Measurements from ENCODE around the gene MLLT1. TPM values are rescaled to one million over a fixed set of nuclear protein-coding genes. Genes with fewer than 3 reads are reported as not detected.
A peak's percentile ranks its signal among the peaks of the same experiment; 100 is the strongest.

The MLLT1 gene
- total and polyA plus RNA-seq, 7 donors = 9.9 to 25.5 (median 16.3) TPM

GRCh38 chr19:6213266-6213595, 66.5 kb downstream of the MLLT1 start:
- Histone ChIP-seq H3K9me3 (no peaks in the 10 kb centered on the region), H3K4me3 (no peak overlapping the region), H3K27ac (no peak overlapping the region), H3K27me3 (no peaks in the 10 kb centered on the region), H3K4me1 (peaks cover 0 to 23% (median 20%) of the 10 kb centered on the region in 4 donors), H3K36me3 (peaks cover 0 to 40% (median 14%) of the 10 kb centered on the region in 4 donors)
- no peak for DNase-seq
- WGBS, 2 donors = 92 to 93% methylated on average over 12 of the region's 12 CpGs
- intact Hi-C loops (cut with DNase I) = no loop called here
- no peak for TF ChIP-seq POLR2A (IDR thresholded peaks at IDR 0.05)
- TF ChIP-seq, protein P1, sequence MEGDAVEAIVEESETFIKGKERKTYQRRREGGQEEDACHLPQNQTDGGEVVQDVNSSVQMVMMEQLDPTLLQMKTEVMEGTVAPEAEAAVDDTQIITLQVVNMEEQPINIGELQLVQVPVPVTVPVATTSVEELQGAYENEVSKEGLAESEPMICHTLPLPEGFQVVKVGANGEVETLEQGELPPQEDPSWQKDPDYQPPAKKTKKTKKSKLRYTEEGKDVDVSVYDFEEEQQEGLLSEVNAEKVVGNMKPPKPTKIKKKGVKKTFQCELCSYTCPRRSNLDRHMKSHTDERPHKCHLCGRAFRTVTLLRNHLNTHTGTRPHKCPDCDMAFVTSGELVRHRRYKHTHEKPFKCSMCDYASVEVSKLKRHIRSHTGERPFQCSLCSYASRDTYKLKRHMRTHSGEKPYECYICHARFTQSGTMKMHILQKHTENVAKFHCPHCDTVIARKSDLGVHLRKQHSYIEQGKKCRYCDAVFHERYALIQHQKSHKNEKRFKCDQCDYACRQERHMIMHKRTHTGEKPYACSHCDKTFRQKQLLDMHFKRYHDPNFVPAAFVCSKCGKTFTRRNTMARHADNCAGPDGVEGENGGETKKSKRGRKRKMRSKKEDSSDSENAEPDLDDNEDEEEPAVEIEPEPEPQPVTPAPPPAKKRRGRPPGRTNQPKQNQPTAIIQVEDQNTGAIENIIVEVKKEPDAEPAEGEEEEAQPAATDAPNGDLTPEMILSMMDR (IDR thresholded peaks at IDR 0.05) = no peak
- no peak for TF ChIP-seq POLR2AphosphoS5 (IDR thresholded peaks at IDR 0.05)
- no peak for TF ChIP-seq EP300 (IDR thresholded peaks at IDR 0.05)

DNA sequence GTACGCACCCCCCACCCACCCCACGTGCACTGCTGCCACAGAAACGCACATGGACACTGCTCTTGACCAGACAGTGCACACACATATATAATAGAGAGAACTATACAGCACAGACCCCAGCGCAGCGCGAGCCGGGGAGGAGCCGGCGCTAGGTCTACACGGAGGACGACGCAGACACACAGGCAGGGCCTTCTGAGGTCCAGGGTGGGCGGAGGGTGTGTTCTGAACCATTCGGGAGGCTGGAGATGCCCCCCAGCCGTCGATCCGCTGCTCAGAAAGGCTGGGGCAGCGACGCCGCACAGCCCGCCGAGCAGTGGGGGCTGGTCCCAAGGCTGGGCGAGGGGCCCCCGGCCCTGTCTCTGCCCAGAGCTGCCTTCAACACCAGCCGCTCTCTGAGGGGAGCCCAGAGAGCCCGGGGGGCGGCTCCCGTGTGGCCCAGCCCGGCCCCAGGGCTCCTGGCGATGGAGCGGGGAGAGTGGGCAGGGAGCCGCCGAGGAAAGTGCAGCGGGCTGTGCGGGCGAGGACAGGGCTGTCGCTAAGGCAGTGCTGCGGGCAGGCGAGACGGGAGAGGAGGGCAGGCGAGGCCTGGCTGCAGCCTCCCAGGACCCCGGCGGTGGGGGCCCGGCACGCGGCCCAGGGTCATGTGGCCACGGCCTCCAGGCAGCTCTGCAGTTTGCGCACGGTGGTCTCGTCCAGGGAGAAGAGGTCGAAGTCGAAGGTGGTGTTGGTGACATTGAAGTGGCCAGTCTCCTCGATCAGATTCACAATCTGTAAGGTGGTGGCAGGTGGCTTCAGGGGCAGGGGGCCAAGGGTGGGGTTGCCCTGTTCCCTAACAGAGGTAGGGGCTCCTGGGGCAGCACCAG, 67.1 kb downstream of the MLLT1 start:
- no peak overlapping the region for H3K27ac ChIP-seq
- WGBS, 2 donors = 96 to 97% methylated on average over 53 of the region's 53 CpGs
- H3K4me3 ChIP-seq = no peak overlapping the region
- TF ChIP-seq, protein P1 (IDR thresholded peaks at IDR 0.05) = no peak
- no peak for TF ChIP-seq EP300 (IDR thresholded peaks at IDR 0.05)
- TF ChIP-seq POLR2A (IDR thresholded peaks at IDR 0.05) = no peak
- no peak for TF ChIP-seq POLR2AphosphoS5 (IDR thresholded peaks at IDR 0.05)
- peaks cover 0 to 40% (median 14%) of the 10 kb centered on the region in 4 donors for H3K36me3 ChIP-seq
- H3K9me3 ChIP-seq = no peaks in the 10 kb centered on the region
- peak; percentile 56 for DNase-seq
- peaks cover 0 to 17% (median 14%) of the 10 kb centered on the region in 4 donors for H3K4me1 ChIP-seq
- no peaks in the 10 kb centered on the region for H3K27me3 ChIP-seq
- intact Hi-C loops (cut with DNase I) = no loop called here

DNA sequence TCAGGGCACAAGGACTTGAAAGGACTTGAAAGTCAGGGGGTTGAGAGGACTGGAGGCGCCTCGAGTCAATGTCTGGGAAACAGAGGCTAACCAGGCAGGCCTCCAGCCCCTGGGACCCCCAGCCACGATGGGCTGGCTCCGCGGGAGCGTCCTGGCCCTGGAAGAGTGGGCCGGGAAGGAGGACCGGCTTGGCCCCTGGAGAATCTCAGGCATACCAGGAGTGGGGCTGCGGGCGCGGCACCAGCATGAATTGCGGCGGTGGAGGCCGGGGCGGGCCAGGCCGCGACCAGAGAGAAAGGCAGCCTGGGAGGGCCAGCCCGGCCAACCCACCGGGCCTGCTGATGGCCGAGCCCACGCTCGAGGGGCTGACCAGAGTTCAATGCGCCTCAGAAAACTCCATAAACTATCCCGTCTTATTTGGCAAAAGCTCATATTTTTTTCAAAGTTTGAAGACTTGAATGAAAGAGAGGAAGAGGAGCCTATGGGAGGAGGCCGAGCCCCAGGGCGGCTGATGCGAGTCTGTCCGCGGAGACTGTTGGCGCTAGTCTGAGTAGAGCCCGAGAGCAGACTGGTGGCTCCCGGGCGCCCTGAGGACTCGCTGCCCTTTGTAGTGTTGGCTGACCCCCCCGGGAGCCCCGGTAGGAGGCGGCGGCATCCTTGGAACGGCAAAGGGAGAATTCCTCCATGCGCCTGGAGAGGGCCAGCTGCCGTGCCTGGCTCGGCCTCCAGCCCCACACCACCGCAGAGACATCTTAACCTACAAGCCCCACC, 68.0 kb downstream of the MLLT1 start:
- no peak for TF ChIP-seq POLR2AphosphoS5 (IDR thresholded peaks at IDR 0.05)
- TF ChIP-seq POLR2A (IDR thresholded peaks at IDR 0.05) = no peak
- no peak for TF ChIP-seq EP300 (IDR thresholded peaks at IDR 0.05)
- TF ChIP-seq, protein P1 (IDR thresholded peaks at IDR 0.05) = no peak
- 89 to 92% methylated on average over 43 of the region's 43 CpGs for WGBS, 2 donors
- intact Hi-C loops (cut with DNase I) = no loop called here
- no peaks in the 10 kb centered on the region for H3K9me3 ChIP-seq
- no peaks in the 10 kb centered on the region for H3K27me3 ChIP-seq
- H3K27ac ChIP-seq = no peak overlapping the region
- H3K4me1 ChIP-seq = peaks cover 0 to 8% (median 5%) of the 10 kb centered on the region in 4 donors
- DNase-seq = peak; percentile 63
- H3K36me3 ChIP-seq = peaks cover 0 to 40% (median 14%) of the 10 kb centered on the region in 4 donors
- no peak overlapping the region for H3K4me3 ChIP-seq

- Histone ChIP-seq H3K36me3 (peaks cover 0 to 40% (median 14%) of the 10 kb centered on the region in 4 donors), H3K27ac (peak overlapping the region in 1 of 4 donors; percentile 42)
- peak; percentile 56 for DNase-seq
Measured at GRCh38 chr19:6210721-6211600, 68.8 kb downstream of the MLLT1 start.

More at GRCh38 chr19:6210721-6211600, 68.8 kb downstream of the MLLT1 start:
- intact Hi-C loops (cut with DNase I) = no loop called here
- WGBS, 2 donors = 88 to 92% methylated on average over 32 of the region's 32 CpGs
- no peak for TF ChIP-seq POLR2A (IDR thresholded peaks at IDR 0.05)
- TF ChIP-seq, protein P1 (IDR thresholded peaks at IDR 0.05) = no peak
- TF ChIP-seq EP300 (IDR thresholded peaks at IDR 0.05) = no peak
- TF ChIP-seq POLR2AphosphoS5 (IDR thresholded peaks at IDR 0.05) = no peak
- no peaks in the 10 kb centered on the region for H3K27me3 ChIP-seq
- H3K4me1 ChIP-seq = no peaks in the 10 kb centered on the region
- no peak overlapping the region for H3K4me3 ChIP-seq
- H3K9me3 ChIP-seq = no peaks in the 10 kb centered on the region
